Skin of body (tissue), 2 donors: ENCODE measurements around the gene NAT9. TPM values are rescaled to one million over a fixed set of nuclear protein-coding genes. Genes with fewer than 3 reads are reported as not detected.

ENCODE experiments used
- DNase-seq: peaks from one replicate; lab custom pipeline; 2025; lab: John Stamatoyannopoulos, UW
- total RNA-seq: library from RNA; depleted of rRNA; stranded (reverse); fragments of >200 nt; gene quantifications from one replicate; pipeline ENCODE4 v1.2.3, GENCODE V29; 2014

NAT9 gene
- total RNA-seq, 1 donor from 2014 or later: 26.2 TPM

- no peak for DNase-seq
These were observed 45.4 kb downstream of the NAT9 start for GRCh38 chr17:74730491-74731346.

DNA sequence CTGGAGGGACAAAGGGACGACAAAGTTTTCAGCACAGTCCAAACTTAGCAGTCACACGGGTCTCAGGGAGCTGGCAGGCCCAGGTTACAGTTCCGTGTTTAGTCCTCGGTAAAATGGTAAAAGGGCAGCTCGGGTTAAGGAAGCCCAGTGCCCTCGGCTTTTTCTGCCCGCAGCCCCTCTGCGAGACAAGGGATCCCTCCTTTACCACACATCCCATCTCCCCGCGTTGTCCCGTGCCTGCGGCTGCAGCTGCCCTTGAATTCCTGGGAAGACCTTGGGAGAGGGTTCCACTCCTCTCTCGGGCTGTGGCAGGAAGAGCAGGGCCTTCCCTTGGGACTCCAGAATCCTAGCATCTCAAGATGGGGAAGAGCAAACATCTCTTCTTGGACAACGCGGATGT, 46.3 kb downstream of the NAT9 start:
- DNase-seq: no peak

DNA sequence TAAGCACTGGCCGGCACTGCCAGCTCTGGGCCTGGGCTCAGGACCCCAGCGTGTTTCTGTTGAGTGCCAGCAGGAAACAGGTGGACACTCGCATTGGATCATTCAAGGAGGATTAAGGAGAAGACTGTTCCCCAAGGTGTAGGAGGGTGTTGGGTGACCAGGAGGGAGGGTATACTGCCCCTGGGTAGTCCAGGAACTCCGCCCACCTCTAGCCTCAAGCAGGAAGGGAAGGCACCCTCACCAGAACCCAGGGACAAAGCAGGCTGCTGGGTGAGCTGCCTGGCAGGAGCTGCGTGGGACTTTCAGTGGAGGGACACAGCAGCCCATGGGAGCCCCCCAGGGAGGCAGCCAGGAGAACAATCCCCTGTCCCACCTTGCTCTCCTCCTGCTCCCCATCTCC, 46.8 kb downstream of the NAT9 start:
- no peak for DNase-seq

DNA sequence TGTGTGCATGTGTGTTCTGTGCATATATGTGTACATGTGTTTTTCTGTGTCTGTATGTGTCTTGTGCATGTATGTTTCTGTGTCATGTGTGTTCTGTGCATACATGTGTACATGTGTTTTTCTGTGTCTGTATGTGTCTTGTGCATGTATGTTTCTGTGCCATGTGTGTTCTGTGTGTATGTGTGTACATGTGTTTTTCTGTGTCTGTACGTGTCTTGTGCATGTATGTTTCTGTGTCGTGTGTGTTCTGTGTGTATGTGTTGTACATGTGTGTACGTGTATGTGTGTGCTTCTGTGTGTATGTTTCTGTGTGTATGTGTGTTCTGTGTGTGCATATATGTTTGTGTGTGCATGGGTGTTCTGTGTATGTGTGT, 47.5 kb downstream of the NAT9 start:
- no peak for DNase-seq

- no peak for DNase-seq
These were observed 48.0 kb downstream of the NAT9 start for GRCh38 chr17:74728033-74728701.

DNA sequence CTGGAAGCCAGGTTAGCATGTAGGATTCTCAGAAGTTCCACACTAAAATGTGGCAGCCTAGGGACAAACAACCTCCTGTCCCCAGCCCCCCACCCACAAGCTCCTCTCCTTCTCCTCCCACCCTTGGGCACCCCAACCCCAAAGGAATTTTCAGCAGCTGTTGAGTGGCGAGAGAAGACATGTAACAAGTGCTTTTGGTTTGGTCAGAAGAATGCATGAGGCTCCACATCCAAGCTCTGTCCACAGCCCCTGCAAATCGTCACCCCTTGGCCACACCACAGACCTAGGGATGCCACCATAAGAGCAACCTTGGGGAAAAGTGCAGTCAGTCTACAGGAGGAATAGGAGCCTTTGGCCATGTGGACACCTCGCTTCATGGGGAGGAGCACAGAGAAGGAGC, 51.0 kb downstream of the NAT9 start:
- DNase-seq: no peak

- DNase-seq: no peak
These were observed 52.3 kb downstream of the NAT9 start for GRCh38 chr17:74723891-74724290.

DNA sequence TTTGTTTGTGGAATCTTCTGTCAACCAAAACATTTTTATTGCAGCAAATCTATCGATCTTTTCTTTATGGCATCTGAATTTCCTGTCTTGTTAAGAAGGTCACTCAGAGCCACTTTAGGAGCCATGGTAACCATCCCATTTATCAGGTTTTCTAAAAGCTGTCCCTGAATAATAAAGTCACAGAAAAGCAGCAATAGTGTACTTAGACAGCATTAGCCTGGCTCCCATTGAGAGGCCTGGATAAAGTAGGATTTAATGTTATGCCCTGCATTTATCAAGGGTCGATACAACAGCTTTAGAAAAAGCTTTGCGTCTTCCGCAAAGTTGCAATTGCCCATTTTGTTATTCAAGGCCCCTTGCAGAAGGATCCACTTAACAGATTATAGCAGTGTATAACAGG, 53.4 kb downstream of the NAT9 start:
- DNase-seq: no peak

Other genes starting within 250 kb of the NAT9 start
- gene CD300LB, start 244.9 kb downstream of the NAT9 start, total RNA-seq: 0.59 TPM
- 0.39 TPM for gene CD300C, start 230.2 kb downstream of the NAT9 start, total RNA-seq
- gene CD300H, start 208.8 kb downstream of the NAT9 start, total RNA-seq: 0.79 TPM
- gene CD300LD, start 184.1 kb downstream of the NAT9 start, total RNA-seq: 0.20 TPM
- gene CD300E, start 152.6 kb downstream of the NAT9 start, total RNA-seq: 1.2 TPM
- gene CD300LF, start 63.4 kb downstream of the NAT9 start, total RNA-seq: 0.49 TPM
- gene RAB37, start 39.1 kb downstream of the NAT9 start, total RNA-seq: 0.69 TPM
- gene NHERF1, start 27.7 kb downstream of the NAT9 start, total RNA-seq: 7.5 TPM
- gene GRIN2C, start 83.5 kb upstream of the NAT9 start, total RNA-seq: 0.69 TPM
- gene FDXR, start 96.6 kb upstream of the NAT9 start, total RNA-seq: 5.6 TPM
- 2.6 TPM for gene FADS6, start 117.3 kb upstream of the NAT9 start, total RNA-seq
- gene USH1G, start 146.9 kb upstream of the NAT9 start, total RNA-seq: 1.1 TPM
- not detected for gene OTOP2, start 147.9 kb upstream of the NAT9 start, total RNA-seq
- not detected for gene OTOP3, start 159.6 kb upstream of the NAT9 start, total RNA-seq
- 4.0 TPM for gene HID1, start 196.4 kb upstream of the NAT9 start, total RNA-seq
- gene CDR2L, start 211.3 kb upstream of the NAT9 start, total RNA-seq: 3.6 TPM
- 18.1 TPM for gene MRPL58, start 236.3 kb upstream of the NAT9 start, total RNA-seq